ENCODE measurements around the gene ZIC2. TPM values are rescaled to one million over a fixed set of nuclear protein-coding genes. Genes with fewer than 3 reads are reported as not detected.

The ZIC2 gene
- total RNA-seq, 1 experiment from 2014 or later = 44.4 TPM

DNA sequence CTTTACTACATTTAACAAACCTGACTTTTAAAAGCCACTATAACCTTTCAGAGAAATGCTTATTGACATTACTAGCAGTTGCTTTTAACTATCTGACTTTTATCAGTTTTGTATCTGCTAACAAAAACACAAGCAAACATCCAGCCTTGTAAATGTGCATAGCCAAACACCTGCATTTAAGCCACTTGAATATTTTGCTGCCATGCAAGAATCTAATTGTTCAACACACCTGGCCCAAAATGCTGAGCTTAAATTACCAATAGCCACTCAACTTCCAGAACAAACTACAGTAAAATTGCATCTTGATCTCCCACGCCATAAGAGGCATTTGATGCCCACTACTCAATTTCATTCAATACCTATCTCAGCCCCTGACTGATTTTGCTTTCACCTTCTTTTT lies 19.3 kb upstream of the ZIC2 start (continued):
- TF ChIP-seq, protein P1, sequence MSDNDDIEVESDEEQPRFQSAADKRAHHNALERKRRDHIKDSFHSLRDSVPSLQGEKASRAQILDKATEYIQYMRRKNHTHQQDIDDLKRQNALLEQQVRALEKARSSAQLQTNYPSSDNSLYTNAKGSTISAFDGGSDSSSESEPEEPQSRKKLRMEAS (IDR thresholded peaks at IDR 0.05) = no peak
- no peak for TF ChIP-seq ZNF274 (IDR thresholded peaks at IDR 0.05; ENCODE audit: low read depth, low read length)
- no peak for TF ChIP-seq EZH2 (IDR thresholded peaks at IDR 0.05)
- TF ChIP-seq SP1 (IDR thresholded peaks at IDR 0.05; ENCODE audit: low read depth) = no peak
- TF ChIP-seq TCF7L2 (IDR thresholded peaks at IDR 0.05; ENCODE audit: borderline replicate concordance, extremely low read depth, insufficient read depth, insufficient read length) = no peak
- TF ChIP-seq YY1 (IDR thresholded peaks at IDR 0.05; ENCODE audit: extremely low read depth, insufficient replicate concordance, low read depth, low read length) = no peak
- TF ChIP-seq EGR1 (IDR thresholded peaks at IDR 0.05; ENCODE audit: low read depth) = no peak

DNA sequence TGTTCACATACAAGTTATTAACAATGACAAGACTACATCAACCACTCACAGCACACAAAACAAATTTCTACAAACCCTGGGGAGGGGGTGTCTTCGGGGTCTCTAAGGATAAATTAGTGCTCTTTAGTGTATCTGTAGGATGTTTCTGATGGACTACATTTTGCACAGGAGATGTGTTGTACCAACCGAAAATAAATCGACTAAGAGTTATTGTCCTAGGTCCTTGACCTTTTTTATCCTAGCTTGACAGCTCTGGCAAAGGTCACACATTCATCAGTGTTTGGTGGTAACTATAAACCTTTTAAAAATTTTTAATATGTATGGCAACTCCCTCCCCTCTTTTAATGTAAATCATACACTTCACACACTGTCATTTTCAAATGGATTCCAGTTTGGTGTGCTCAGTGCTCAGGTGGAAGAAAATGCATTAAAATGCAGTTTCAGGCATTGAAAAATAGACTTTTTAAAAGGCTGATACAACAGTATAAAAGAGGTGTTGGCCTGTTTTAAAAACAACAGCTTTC lies 17.7 kb upstream of the ZIC2 start:
- Histone ChIP-seq H3K79me2 (ENCODE audit: insufficient read depth, low read length) (peaks cover 38% of the 10 kb centered on the region), H2AFZ (ENCODE audit: low read depth, low read length, poor library complexity, severe bottlenecking) (no peak overlapping the region), H3K4me2 (ENCODE audit: low read length) (no peak overlapping the region), H3K36me3 (ENCODE audit: control insufficient read depth in 1 of 2, insufficient read depth in 2 of 2, low read length in 2 of 2) (peaks cover 11 to 20% of the 10 kb centered on the region in 2 experiments; a peak in 2 of 4 replicates), H3K9me2 (ENCODE audit: insufficient read depth) (no peaks in the 10 kb centered on the region), H3K9ac (ENCODE audit: low read length) (no peak overlapping the region), H3K27me3 (ENCODE audit: insufficient read depth, low read length) (no peaks in the 10 kb centered on the region), H4K20me1 (ENCODE audit: insufficient read depth) (no peaks in the 10 kb centered on the region; the same call in 1 of the 2 replicates), H3K4me1 (ENCODE audit: control insufficient read depth in 1 of 2, insufficient read depth in 2 of 2, low read length in 2 of 2) (peaks cover 6 to 19% of the 10 kb centered on the region in 2 experiments; a peak in 3 of 4 replicates), H3K27ac (ENCODE audit: low read depth, low read length) (no peak overlapping the region), H3K4me3 (replicated peaks in 1 of 2; ENCODE audit: low read depth in 1 of 2, low read length in 2 of 2) (no peak overlapping the region), H3K9me3 (ENCODE audit: control insufficient read depth in 1 of 2, insufficient read depth in 1 of 2, low read depth in 1 of 2, low read length in 2 of 2) (no peaks in the 10 kb centered on the region)
- DNase-seq (ENCODE audit: low read depth, low spot score) (no peak), ATAC-seq (no peak)
- ChIA-PET POLR2A (no interaction called here), CTCF (no interaction called here), RAD21 (ENCODE audit: low non-redundant PET in 1 of 2, low total read pairs in 2 of 2, uncharacterized antibody in 2 of 2, unreplicated experiment in 2 of 2) (no interaction called here)
- TF ChIP-seq, protein P2, sequence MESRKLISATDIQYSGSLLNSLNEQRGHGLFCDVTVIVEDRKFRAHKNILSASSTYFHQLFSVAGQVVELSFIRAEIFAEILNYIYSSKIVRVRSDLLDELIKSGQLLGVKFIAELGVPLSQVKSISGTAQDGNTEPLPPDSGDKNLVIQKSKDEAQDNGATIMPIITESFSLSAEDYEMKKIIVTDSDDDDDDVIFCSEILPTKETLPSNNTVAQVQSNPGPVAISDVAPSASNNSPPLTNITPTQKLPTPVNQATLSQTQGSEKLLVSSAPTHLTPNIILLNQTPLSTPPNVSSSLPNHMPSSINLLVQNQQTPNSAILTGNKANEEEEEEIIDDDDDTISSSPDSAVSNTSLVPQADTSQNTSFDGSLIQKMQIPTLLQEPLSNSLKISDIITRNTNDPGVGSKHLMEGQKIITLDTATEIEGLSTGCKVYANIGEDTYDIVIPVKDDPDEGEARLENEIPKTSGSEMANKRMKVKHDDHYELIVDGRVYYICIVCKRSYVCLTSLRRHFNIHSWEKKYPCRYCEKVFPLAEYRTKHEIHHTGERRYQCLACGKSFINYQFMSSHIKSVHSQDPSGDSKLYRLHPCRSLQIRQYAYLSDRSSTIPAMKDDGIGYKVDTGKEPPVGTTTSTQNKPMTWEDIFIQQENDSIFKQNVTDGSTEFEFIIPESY (IDR thresholded peaks at IDR 0.05; ENCODE audit: extremely low read depth, insufficient replicate concordance, low read length) = no peak
- no peak for TF ChIP-seq RAD21 (IDR thresholded peaks at IDR 0.05; ENCODE audit: low read depth)
- TF ChIP-seq, protein P3, sequence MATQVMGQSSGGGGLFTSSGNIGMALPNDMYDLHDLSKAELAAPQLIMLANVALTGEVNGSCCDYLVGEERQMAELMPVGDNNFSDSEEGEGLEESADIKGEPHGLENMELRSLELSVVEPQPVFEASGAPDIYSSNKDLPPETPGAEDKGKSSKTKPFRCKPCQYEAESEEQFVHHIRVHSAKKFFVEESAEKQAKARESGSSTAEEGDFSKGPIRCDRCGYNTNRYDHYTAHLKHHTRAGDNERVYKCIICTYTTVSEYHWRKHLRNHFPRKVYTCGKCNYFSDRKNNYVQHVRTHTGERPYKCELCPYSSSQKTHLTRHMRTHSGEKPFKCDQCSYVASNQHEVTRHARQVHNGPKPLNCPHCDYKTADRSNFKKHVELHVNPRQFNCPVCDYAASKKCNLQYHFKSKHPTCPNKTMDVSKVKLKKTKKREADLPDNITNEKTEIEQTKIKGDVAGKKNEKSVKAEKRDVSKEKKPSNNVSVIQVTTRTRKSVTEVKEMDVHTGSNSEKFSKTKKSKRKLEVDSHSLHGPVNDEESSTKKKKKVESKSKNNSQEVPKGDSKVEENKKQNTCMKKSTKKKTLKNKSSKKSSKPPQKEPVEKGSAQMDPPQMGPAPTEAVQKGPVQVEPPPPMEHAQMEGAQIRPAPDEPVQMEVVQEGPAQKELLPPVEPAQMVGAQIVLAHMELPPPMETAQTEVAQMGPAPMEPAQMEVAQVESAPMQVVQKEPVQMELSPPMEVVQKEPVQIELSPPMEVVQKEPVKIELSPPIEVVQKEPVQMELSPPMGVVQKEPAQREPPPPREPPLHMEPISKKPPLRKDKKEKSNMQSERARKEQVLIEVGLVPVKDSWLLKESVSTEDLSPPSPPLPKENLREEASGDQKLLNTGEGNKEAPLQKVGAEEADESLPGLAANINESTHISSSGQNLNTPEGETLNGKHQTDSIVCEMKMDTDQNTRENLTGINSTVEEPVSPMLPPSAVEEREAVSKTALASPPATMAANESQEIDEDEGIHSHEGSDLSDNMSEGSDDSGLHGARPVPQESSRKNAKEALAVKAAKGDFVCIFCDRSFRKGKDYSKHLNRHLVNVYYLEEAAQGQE (IDR thresholded peaks at IDR 0.05; ENCODE audit: low read depth) = no peak
- intact Hi-C loops (cut with micrococcal nuclease) = no loop called here
- BruUV-seq (replicated peaks) = no TSS peak

Data from HCT116 (cell line).